NCI-H2081 treated with DMSO at 0.1 percent for 48 hours (cell line): ENCODE results near the gene LPP.
"Not testable (repeated sequence)": the region's sequence is repeated elsewhere in the genome, so short reads cannot be mapped to it uniquely, and the experiment has no call there.

Experiments
- DNase-seq: peaks from one replicate; lab custom pipeline; 2025; lab: John Stamatoyannopoulos, UW

Gene LPP

DNA sequence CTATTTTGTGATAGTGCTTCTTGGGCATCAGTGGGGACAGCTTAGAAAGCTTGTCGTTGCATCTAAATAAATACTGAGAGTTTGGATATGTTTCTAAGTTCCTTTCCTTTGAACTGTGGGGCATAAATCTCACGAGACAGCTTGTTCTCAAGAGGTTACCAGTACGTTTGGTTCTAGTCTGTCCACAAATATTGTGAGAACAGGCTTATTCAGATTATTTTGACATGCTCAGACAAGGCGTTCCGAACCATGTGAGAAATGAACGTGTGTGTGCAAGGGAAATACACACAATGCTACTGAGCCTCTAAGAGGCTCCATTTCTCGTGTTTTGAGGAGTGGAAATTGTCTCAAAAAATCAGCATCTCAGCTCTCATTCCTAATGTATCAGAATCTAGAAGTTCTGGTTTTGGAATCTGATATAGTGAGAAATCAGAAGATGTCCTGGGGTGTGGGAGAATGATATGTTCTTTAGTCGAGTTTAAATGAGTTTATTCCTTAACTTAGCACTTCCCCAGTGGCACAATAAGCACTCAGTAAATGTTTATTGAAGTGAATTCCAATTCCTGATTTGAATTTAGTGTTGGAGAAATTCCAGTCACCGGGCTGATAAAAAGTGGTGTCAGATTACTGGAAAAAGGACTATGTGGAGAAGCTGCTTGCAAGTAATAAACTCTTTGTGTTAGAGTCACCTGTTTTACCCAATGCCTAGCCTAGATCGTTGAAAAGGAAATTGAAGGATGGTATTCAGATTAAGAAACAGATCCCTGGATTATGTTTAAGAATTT is 481.5 kb downstream of the LPP start:
- DNase-seq = no peak

DNA sequence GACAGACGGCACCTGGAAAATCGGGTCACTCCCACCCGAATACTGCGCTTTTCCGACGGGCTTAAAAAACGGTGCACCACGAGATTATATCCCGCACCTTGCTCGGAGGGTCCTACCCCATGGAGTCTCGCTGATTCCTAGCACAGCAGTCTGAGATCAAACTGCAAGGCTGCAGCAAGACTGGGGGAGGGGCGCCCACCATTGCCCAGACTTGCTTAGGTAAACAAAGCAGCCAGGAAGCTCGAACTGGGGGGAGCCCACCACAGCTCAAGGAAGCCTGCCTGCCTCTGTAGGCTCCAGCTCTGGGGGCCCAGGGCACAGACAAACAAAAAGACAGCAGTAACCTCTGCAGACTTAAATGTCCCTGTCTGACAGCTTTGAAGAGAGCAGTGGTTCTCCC is 482.3 kb downstream of the LPP start:
- not testable (repeated sequence) for DNase-seq

DNA sequence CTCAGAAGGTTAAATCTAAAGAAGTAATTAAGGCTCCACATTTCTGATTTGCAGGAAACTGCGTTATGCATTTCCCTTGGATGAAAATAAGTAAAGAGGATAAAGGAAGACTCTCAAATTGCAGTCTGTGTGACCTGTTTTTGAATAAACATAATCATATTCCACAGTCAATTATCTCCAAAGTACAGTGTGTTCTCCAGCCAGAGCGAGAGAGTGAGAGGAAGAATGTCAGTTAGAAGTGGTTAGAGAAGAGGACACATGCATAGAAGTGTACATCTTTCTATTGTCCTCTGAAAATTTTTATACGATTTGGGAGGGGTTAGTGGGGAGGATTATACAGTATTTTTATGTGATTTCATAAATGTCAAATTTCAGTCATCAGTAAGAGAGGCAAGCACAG is 487.1 kb downstream of the LPP start:
- DNase-seq = no peak

DNA sequence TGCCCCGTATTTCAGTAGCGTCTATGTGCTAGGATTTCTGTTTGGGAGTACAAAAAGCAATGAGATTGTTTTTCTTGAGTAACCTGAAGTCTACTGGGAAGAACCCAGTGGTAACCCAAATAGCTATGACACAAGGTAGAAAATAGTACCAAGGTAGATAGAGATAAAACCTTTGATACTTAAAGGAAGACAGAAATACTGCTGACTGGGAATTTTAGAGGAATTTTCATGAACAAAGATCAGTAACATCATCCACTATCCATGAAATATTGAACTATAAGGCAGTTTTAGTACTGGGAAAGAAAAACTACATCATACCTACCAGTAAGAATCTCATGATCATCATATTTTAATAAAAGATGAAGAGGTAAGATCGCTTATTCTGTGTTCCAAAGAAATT is 489.8 kb downstream of the LPP start:
- DNase-seq = no peak

DNA sequence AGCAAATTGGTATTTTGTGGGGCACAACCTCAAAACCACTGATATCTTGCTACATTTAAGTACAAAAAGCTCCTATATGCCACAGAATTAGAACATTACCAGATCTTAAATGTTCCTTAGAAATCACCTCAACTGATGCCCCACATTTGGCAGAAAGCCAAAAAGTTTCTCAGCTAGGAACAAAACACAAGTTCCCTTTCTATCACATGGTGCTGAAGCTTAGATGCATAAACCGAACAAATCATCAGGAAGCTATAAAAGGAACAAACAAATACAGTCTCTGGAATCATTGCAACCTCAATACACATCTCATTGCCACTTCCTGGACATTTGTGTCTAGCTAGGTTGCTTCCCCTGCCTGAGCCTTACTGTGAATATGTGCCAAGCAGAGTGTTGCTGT is 492.6 kb downstream of the LPP start:
- no peak for DNase-seq

DNA sequence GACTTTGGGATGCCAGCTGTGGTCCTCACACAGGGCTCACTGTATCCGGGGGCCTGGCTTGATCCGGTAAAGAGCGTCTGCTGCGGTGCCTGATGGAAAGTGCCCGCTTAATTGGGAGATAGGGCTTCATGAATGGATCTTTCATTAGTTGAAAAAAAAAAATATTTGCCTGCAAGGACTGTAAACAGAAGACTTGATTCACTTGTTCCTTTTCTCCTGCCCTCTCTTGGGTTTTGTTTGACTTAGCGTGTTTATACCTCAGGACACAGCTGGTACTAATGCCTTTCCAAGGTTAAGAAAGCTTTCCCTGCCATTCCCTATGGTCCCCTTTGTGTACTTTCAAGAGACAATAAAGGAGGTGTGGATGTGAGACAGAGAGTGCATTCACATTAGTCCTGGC is 493.3 kb downstream of the LPP start:
- no peak for DNase-seq

DNA sequence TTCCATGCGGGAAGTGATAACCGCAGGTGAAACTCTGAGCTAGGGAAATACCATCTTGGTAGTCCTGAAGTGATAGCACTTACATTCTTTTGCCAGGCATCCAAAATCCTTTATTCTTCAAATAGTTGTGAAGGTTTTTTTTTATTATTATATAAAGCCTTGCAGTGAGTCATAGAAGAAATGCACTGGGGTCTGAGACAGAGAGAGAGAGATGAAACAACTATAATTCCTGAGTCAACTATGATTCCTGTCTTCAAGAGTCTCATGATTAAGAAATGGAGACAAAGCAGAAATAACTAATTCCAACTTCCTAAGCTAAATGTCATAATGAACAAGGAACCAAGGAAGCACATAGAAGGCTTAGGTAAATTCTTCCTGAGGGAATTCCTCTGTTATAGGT is 495.6 kb downstream of the LPP start:
- no peak for DNase-seq

DNA sequence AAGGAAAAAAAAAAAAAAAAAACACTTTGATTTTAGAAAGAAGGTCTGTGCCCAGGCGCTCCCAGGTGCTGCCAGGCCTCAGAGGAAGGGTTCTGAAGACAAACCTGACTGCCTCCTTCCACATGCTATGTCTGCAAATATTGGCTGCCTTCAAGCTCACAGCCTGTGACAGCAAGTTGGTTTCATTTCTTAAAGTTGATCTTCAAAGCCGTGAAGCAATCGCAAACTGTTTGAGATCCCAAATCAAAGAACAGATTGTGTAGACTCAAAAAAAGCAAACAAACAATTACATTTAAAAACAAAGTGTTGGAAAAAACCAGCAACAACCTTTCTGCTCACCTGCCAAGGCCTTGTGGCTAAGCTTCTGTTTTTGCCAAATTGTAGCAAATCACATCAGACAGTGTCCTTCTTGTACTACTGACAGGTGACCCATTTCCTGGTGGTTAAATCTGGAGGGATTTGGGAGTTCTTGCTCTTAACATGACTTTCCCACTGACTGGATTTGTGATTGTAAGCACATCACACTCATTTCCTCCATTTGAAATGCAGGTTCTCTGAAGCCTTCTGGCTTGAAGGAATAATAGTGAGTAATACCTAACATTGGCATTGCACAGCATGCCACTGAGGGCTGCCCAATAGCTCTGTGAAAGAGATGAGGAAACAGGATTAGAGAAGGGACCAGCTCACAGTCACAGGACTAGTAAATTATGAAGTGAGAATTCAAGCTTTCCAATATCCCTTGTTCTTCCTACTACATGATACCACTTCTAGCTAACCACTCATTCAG is 502.4 kb downstream of the LPP start:
- no peak for DNase-seq

DNA sequence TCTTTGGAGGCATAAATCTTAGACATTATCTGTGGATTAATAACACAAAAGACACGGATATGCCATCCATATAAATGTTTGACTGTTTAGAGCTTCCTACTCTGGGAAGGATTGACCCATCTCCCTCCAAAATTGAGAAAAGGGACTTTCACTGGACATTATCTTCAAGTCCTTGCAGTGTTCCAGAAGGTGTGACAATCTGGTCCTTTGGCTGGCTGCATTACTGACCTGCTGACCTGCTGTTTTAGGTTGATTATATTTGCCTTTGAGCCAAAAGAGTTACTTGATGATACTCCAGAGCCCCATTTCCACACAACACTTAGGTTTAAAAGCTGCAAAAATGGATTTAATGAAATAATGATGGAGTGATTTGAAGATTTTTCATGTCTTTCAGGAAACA is 504.6 kb downstream of the LPP start:
- DNase-seq = no peak

DNA sequence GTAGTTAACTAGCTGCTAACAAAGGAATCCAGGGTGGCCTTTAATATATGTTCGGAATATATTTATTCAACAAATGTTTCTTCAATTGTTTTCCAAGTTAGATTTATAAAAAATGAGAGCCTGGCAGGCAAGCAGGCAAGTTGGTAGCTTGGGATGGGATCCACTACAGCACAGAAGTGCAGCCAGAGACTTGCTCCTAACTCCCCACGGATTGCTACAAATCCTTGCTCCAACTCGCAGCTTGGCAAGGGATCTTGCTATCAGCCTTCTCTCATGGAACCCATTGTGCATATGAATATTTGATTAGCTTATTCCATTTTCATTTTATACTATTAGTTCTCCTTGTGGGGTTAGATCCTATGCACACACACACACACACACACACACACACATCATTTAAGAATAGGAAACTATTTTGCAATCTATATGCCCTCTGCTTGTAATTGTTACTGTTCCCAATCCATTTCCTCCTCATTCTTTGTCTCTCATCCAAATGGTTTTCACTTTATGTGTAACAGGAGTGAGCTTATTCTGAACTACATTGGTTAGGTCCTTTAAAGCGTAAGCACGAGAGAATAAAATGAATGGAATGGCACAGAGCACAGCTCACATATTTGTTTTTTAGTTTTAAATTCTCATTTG is 505.6 kb downstream of the LPP start:
- no peak for DNase-seq

DNA sequence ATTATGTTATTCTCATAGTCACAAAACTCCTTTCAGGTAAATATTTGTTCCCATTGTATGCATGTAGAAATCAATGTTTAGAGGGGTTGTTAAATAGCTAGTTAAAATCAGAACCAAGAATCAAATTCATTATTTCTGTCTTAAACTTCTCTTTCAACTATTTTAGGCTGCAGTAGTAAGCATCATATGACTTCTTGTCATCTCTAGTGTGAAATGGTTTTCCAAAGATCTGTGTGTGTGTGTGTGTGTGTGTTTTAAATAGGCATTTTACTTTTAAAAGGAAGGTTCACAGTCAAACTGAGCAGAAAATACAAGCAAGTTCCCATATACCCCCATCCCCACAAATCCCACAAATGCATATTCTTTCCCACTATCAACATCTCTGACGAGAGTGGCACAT is 506.5 kb downstream of the LPP start:
- no peak for DNase-seq

DNA sequence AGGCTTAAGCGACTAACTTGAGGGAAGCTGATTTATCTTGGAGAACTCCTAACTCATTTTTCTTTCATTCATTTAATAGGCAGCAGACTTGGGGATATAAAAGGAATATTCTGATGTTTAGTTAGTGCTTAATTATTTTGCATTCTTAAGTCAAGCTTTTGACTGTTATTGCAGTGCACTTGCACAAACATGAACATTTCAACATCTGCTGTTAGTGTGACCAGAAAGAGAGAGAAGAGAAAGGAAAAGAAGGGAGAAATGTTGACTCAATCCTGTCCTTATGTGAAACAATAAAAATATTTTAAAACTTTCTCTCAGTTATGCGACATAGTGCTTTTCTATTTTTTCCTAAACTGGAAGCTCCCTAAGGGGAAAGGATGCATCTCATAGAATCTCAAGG is 507.8 kb downstream of the LPP start:
- no peak for DNase-seq

DNA sequence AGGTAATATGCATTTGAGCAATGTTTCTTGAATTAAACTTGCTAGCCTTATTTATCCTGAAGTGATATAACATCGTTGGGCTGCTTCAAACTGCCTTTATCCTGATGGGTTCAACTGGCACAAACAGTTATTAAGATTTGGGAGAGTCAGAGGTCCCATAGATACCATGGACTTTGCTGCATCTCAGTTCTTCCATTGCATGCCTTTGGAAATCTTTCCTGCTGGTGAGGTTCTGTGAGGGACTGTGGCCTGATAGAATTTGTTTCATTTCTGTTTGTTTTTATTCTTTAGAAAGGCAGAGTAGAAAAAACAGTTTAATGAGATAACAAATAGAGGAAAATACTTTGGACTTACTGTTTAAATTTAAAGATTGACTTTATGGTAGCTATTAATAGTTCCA is 508.3 kb downstream of the LPP start:
- no peak for DNase-seq

DNA sequence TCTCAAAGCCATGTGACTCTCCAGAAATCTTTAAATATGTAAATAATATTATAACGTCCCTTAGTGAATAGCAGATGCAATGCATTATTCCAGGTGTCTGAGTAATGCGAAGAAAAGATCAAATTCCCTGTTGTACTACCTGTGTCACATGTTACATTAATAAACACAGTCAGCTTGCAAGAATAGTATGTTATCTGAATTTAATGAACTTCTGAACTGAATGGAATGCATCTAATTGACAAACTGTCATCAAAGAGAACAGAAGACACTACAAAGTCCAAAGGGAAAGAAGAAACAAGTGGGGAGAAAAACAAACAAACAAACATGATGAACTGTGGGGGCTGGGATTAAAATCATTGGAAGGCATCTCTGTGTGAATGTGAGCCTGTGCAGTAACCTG is 508.8 kb downstream of the LPP start:
- no peak for DNase-seq

DNA sequence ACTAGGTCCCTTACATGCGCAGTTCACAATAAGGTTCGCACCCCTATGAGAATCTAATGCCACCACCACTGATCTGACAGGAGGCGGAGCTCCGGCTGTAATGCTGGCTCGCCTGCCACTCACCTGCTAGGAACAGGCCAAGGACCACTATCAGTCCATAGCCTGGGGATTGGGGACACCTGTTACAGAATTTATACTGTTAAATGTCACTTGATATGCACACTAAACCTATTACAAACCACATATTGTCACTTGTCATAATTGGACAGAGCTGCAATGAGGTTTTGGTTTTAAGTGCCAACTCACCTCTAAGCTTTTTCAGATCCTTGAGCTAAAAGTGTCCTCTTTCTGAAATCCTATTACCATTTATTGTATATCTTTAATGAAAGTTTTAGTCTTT is 509.9 kb downstream of the LPP start:
- DNase-seq = no peak

DNA sequence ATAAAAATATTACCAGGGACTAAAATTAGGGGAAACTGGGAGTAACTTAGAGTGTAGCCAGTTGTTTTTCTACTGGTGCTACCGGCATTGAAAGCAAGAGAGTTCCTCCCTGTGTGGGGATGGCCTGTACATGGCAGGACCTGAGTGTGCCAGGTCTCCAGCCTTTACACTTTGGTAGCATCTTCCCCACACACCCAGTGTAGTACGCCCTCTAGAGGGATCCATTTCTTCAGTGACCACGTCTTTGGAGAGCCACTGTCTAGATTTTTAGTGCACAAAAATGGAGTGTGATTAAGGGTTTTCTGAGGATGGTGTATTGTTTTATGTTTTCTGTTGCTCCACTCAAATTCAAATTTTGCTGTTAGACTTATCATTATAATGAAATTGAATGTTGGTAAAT is 510.8 kb downstream of the LPP start:
- DNase-seq = no peak

DNA sequence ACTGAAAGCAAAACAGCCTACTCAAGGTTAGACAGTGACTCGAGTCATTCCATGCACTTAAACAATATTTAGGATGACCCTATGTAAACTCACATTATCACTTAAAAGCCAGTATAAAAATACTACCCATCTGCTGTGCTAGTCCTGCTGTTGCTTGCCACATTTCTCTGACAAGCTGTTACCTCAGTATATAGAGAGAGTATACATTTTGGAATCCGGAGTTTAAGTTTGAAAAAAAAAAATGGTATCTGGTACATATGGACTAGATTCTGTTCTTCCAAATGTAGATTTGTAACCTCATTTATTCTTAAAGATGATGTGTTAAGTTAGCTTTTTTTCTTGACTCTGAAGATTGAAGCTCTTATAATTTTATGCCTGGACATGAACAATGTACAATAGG is 514.0 kb downstream of the LPP start:
- DNase-seq = no peak

DNA sequence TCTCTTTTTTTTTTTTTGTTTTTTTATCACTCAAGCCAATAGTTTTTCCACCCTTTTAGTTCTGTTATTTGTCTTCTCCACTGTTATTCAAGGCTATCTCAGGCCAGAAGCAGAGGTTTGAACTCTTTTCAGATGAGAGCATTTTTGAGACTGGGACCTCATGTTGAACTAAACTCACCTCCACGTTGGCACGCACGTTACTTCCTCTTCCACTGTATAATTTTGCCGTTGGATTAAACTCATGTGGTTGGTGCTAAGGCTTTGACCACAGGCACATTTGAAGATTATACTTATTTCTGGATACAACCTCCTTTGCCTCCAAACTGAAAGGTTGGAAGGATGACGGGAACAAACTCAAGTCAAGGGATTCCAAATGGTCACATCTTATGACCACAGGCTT is 516.5 kb downstream of the LPP start:
- DNase-seq = no peak

DNA sequence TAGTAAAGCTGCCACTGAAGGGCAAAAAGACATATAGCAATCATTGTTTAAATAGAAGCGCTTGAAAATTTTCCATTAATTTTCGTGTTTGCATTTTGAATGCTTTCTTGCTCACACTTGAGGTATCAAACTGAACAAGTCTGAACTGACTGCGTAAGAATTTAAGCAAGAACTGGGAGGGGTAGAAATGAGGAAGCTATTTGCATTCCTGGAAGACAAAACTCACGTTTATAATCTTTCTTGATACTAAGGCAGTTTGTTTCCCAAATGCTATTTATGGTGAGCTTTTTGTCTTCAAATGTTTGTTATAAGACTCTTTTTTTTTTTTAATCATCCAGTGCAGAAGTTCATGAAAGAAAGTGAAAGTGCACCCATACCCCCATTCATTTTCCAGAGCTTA is 518.0 kb downstream of the LPP start:
- no peak for DNase-seq

DNA sequence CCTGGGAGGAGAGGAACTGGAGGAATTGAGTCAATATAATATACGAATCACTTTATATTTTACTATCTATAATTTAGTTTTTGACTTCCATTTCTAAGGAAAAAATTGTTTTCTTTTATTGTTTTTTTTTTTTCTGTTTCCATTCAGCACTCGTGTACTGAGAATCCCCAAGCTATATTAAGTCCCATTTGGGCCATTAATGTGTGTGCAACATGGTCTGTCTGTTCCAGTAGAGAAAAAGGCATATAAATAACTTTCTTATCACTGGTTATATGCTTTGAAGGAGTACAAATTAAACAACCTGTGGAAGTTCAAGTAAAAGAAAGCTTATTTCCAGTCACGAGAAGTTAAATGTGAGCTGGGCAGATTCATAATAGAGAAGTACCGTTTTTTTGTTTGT is 518.9 kb downstream of the LPP start:
- DNase-seq = no peak

DNA sequence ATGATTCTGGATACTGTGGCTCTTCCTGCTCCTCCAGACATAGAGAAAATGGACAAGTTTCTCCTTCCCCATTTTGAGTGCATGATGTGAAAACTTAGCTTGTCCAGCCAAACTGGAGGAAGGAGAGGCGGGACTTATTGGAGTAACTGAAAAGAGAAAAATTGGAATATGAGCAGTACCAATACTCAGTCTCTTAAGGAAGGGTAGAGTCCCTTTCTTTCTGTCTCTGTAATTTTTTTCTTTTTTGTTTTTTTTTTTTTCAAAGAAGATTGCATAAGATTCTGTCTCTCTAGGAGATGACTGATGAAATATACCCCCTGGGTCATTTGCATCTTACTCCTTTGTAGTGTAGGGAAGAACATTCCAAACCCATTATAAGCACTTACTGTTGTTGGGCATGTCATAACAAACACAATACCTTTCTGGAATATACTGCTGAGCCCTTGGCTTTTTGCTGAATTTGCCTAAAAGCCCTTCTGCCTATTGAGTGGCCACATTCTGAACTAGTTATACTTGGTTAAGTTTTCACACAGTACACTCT is 519.8 kb downstream of the LPP start:
- DNase-seq = no peak

DNA sequence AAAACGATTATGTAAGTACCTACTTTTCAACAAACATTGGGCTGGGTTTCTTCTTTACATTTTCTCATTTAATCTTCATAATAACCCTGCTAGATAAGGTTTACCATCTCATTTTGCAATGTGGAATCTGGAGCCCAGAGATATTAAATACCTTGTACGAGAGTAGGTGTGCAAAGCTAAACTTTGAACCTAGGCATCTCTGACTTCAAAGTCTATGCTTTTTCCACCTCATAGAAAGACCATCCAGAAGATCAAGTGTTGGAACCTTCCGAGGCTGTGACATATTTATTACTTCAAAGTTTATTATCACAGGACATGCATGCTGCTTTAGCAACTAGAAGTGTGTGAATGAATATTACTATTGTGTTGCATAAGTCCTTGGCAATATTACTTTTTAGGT is 520.6 kb downstream of the LPP start:
- no peak for DNase-seq

DNA sequence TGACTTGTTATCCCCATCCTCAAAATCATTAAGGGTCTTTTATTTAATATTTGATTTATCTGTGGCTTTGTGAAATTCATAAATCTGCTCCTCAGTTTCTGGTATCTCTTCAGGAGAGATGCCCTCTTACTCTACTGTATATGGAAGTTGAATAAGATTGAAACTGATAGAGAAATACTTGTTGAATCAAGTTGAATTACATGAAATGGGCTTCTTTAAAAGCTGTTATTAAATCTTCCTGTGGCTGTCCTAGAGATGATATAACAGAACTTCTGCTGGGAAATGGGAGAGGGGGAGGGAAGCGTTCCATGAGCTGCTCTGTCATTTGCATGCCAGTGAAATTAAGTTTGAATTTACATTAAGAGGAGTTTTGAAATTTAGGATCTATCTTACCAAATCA is 523.4 kb downstream of the LPP start:
- no peak for DNase-seq
